SIG-M5 treated with dmso at 0.1 percent for 504 hours (cell line): ENCODE results near the gene TMEM121.
"Not testable (repeated sequence)": the region's sequence is repeated elsewhere in the genome, so short reads cannot be mapped to it uniquely, and the experiment has no call there.

Experiments used
- DNase-seq: peaks from one replicate; lab custom pipeline; 2025; ENCODE audit not compliant: unreplicated experiment; lab: John Stamatoyannopoulos, UW

The TMEM121 gene

DNA sequence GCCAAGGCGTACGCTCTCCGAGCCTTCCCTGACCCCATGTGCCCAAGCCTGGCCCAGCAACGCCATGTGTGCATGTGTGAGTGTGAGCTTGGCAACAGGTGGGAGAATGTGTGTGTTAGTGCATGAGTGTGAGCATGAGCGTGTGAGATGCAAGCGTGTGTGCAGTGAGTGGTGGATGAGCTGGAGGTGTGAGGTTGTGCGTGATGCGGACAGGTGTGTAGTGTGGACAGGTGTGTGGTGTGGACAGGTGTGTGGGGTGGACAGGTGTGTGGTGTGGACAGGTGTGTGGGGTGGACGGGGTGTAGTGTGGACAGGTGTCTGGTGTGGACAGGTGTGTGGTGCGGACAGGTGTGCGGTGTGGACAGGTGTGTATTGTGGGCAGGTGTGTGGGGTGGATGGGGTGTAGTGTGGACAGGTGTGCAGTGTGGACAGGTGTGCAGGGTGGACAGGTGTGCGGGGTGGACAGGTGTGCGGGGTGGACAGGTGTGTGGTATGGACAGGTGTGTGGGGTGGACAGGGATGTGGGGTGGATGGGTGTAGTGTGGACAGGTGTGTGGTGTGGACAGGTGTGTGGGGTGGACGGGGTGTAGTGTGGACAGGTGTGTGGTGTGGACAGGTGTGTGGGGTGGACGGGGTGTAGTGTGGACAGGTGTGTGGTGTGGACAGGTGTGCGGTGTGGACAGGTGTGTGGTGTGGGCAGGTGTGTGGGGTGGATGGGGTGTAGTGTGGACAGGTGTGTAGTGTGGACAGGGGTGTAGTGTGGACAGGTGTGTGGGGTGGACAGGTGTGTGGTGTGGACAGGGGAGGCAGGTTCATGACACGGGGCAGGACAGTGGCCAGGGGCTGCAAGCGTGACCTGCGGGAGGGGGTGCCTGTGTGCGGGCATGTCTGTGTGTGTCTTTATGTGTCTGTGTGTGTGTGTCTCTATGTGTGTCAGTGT, 41.1 kb downstream of the TMEM121 start:
- not testable (repeated sequence) for DNase-seq

DNA sequence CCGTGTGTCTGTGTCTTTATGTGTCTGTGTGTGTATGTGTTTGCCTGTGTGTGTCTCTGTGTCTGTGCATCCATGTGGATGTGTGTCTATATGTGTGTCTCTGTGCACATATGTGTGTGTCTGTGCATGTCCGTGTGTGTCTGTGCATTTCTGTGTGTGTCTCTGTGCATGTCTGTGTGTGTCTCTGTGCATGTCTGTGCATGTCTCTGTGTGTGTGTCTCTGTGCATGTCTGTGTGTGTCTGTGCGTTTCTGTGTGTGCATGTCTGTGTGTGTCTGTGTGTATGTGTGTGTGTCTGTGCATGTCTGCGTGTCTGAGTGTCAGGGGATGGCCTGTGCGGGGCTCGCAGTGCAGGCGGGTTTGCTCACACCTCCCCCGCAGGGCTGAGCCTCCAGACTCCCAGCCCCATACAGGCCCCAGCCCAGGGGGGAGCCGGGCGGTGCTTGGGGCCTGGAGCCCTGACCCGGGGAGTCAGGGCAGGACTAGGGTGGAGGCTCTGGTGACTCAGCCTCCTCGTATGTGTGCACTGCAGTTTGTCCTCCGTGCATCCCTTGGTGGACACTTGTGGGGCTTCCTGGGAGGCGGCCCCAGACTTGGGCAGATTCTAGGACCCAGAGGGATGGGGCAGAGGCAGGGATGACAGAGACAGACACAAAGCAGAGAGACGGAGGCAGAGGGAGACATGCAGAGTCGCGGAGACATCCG, 41.9 kb downstream of the TMEM121 start:
- not testable (repeated sequence) for DNase-seq

GRCh38 chr14:105568859-105569766, 42.7 kb downstream of the TMEM121 start:
- no peak for DNase-seq

DNA sequence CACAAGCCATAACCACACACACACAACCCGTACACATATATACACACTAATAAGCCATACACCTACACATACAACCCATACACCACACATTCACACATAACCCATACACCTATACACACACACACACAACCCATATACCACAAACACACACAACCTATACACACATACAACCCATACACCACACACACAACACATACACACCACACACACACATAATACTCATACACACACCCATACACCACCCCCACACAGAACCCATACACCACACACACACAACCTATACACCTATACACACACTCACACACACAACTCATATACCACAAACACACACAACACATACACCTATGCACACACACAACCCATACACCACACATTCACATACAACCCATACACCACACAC, 44.1 kb downstream of the TMEM121 start:
- DNase-seq = no peak

DNA sequence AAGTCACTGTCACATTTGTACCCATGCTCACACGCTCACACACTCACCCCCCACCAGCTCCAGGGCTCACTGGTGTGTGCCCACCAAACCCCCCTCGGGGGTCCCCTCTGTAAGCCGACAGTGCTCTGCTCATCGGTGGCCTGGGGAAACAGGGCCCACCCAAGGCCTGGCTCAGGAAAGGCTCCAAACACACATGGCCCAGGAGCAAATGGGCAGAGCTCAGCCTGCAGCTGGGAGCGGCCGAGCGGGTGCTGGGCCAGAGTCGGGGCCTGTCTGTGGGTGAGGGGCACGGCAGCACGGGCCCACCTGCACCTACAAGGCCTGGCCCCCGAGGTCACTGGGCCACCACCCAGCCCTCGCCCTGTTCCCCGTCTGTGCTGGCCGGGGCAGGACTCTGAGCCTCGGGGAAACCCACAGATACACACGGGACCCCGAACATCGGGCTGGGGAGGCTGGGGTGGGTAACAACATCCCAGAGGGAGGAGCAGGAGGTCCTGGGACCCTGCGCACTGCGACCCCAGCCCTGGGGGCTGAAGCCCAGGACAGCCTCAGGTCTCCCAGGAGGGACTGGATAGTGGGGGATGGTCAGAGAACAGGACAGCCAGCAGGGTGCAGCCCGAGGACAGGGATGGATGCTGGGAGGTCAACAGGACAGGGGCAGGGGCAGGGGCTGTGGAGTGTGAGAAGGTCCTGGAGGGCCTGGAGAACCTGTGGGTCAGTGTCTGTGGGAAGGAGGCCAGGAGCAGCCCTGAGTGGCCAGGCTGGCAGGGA, 45.0 kb downstream of the TMEM121 start:
- not testable (repeated sequence) for DNase-seq

- DNase-seq = not testable (repeated sequence)
Observed at GRCh38 chr14:105572063-105572462, 45.7 kb downstream of the TMEM121 start.

DNA sequence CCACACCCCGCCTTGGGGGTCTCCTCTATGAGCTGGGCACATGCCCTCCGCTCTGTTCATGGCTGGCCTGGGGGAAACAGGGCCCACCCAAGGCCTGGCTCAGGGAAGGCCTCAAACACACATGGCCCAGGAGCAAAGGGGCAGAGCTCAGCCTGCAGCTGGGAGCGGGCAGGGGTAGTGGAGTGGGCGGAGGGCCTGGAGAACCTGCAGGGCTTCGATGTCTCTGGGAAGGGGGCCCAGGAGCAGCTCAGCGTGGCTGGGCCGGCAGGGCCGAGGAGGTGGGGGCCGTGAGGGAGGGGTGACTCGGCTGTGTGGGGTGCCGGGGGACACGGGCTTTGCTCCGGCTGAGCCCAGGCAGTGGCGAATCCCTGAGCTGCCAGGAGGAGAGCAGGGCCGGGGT, 47.5 kb downstream of the TMEM121 start:
- not testable (repeated sequence) for DNase-seq

- not testable (repeated sequence) for DNase-seq
Observed at GRCh38 chr14:105574411-105574810, 48.0 kb downstream of the TMEM121 start.

- DNase-seq = not testable (repeated sequence)
Observed at GRCh38 chr14:105575016-105575700, 48.8 kb downstream of the TMEM121 start.

DNA sequence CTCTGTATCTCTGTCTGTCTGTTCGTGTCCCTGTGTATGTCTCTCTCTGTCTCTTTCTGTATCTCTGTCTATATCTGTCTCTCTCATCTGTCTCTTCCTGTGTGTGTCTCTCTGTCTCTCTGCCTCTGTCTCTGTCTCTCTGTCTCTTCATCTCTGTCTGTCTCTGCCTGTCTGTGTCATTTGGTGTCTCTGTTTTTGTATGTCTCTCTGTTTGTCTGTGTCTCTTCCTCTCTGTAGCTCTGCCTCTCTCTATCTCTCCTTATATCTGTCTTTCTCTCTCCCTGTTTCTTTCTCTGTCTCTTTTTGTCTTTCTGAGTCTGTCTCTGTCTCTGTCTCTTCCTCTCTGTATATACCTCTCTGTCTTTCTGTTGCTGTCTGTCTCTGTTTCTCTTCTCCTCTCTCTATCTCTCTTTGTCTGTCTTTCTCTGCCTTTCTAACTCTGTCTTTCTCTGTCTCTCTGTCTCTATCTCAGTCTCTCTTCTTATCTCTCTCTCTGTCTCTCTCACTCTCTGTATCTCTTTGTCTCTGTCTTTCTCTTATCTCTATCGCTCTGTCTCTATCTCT, 50.2 kb downstream of the TMEM121 start:
- no peak for DNase-seq

DNA sequence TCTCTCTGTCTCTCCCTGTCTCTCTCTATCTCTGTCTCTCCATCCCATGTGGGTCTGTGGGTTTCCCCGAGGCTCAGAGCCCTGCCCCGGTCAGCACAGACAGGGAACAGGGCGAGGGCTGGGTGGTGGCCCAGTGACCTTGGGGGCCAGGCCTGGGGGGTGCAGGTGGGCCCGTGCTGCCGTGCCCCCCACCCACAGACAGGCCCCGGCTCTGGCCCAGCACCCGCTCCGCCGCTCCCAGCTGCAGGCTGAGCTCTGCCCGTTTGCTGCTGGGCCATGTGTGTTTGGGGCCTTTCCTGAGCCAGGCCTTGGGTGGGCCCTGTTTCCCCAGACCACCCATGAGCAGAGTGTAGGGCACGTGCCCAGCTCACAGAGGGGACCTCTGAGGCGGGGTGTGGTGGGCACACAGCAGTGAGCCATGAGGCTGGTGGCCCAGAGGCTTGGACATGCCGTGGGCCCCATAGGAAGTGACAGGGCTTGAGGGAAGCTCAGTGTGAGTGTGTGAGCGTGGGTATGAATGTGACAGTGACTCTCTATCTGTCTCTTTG, 51.0 kb downstream of the TMEM121 start:
- no peak for DNase-seq

GRCh38 chr14:105578070-105578469, 51.7 kb downstream of the TMEM121 start:
- no peak for DNase-seq

- not testable (repeated sequence) for DNase-seq
Observed at GRCh38 chr14:105579221-105579620, 52.8 kb downstream of the TMEM121 start.
